AG08396 (cell line): ENCODE data around the gene OGFOD3.
A peak's percentile ranks its signal among the peaks of the same experiment; 100 is the strongest.
"Not testable (repeated sequence)": the region's sequence is repeated elsewhere in the genome, so short reads cannot be mapped to it uniquely, and the experiment has no call there.

ENCODE experiments used
- DNase-seq: peaks from one replicate; pipeline ENCODE4 v3.0.0; 2012; ENCODE audit warnings: low spot score, mixed read lengths

The OGFOD3 gene

GRCh38 chr17:82386881-82387704, 31.3 kb downstream of the OGFOD3 start:
- DNase-seq: no peak

GRCh38 chr17:82386255-82386831, 32.0 kb downstream of the OGFOD3 start:
- no peak for DNase-seq

GRCh38 chr17:82385559-82386254, 32.7 kb downstream of the OGFOD3 start:
- no peak for DNase-seq

GRCh38 chr17:82384730-82385481, 33.5 kb downstream of the OGFOD3 start:
- DNase-seq: peak; percentile 84

- DNase-seq: no peak
Observed at GRCh38 chr17:82384051-82384729, 34.2 kb downstream of the OGFOD3 start.

GRCh38 chr17:82383411-82383810, 35.0 kb downstream of the OGFOD3 start:
- DNase-seq: no peak

- DNase-seq: no peak
Observed at GRCh38 chr17:82382933-82383255, 35.5 kb downstream of the OGFOD3 start.

- DNase-seq: not testable (repeated sequence)
Observed at GRCh38 chr17:82382220-82382932, 36.0 kb downstream of the OGFOD3 start.

GRCh38 chr17:82381703-82382009, 36.7 kb downstream of the OGFOD3 start:
- not testable (repeated sequence) for DNase-seq

- DNase-seq: peak; percentile 65
Observed at GRCh38 chr17:82380860-82381702, 37.3 kb downstream of the OGFOD3 start.

GRCh38 chr17:82378741-82379021, 39.7 kb downstream of the OGFOD3 start:
- no peak for DNase-seq

GRCh38 chr17:82377924-82378740, 40.3 kb downstream of the OGFOD3 start:
- no peak for DNase-seq

- DNase-seq: not testable (repeated sequence)
Observed at GRCh38 chr17:82377294-82377693, 41.1 kb downstream of the OGFOD3 start.

GRCh38 chr17:82376042-82376730, 42.2 kb downstream of the OGFOD3 start:
- no peak for DNase-seq

- DNase-seq: no peak
Observed at GRCh38 chr17:82375359-82376041, 42.9 kb downstream of the OGFOD3 start.

- no peak for DNase-seq
Observed at GRCh38 chr17:82374626-82375331, 43.6 kb downstream of the OGFOD3 start.

- no peak for DNase-seq
Observed at GRCh38 chr17:82373731-82374625, 44.4 kb downstream of the OGFOD3 start.
